GM18867 (cell line): ENCODE measurements around the gene FUZ.

Experiments
- ATAC-seq: cut with Tn5 transposase; IDR thresholded peaks from one replicate; pipeline ENCODE4 v1.9.1; 2021; ENCODE audit warnings: mild to moderate bottlenecking, moderate library complexity; ENCODE audit not compliant: unreplicated experiment

FUZ gene

GRCh38 chr19:49786376-49786820, 26.7 kb downstream of the FUZ start:
- ATAC-seq: no peak

GRCh38 chr19:49782515-49782914, 30.6 kb downstream of the FUZ start:
- no peak for ATAC-seq

DNA sequence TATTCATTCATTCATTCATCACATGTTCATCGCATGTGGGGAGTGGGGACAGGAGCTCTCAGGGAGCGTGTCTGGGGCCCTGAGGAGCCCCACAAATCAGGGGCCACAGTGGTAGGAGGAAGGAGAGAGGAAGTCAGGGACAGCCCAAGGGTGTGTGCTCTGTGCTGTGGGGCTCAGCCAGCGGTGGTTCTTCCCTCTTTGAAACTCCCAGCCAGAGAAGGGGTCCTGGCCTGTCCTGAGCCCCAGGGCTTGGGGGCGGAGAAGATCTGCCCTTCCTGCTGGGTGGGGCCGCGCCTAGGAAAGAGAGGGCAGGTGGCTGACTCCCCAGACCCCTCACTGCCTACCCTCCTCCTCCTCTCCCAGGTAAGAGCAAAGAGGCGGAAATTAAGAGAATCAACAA, 31.7 kb downstream of the FUZ start:
- ATAC-seq: no peak

- no peak for ATAC-seq
These were observed 32.2 kb downstream of the FUZ start for GRCh38 chr19:49780861-49781260.

DNA sequence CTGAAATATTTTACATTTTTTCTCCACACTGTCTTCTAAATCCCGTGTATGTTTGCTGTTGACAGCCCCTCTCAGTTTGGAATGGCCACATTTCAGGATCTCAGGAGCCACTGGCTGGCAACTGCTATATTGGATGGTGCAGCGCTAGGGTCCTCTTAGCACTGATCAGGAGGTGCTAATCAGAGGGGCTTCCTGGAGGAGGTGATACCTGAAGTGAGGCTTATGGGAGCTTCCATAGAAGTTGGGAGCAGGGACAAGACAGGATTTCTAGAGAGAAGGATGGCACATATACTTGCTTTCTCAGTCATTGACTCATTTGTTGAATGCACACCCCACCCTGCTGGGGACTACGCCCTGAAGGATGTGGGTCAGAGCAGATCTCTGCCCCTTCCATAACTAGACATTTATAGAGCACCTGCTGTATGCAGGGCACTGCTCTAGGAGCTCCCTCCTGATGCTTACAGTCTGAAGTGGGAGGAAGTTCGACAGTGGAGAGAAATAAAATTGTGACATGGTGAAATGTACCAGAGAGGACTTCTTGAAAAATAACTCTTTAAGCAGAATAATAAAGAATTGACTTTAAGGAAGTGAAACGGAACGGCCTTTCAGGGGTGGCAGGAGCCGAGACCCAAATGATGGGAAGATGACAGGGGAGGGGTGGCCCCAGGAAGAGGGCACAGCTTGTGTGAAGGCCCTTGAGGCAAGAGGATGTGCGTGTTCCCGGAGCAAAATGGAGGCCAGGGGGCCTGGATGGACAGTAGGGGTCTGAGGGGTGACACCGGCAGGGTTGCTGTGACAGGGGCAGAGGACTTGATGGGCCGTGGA, 33.1 kb downstream of the FUZ start:
- no peak for ATAC-seq

DNA sequence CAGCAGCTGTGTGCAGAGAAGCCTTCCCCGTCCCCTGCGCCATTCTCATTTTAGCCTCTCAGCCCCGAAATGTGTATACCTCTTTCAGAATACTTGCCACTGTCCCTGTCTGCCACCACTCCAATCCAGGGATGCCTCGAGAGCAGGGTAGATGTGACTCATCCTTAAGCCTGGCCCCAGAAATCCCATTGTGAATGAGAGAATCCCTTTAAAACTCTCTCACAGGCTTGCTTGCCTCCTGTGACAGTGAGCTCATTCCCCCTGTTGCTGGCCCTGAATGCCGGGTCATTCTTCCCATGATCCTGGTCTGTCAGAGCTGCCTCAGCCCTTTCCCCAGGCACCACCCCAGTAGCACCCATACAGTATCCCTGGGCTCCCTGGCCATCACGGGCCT, 36.7 kb downstream of the FUZ start:
- ATAC-seq: no peak

DNA sequence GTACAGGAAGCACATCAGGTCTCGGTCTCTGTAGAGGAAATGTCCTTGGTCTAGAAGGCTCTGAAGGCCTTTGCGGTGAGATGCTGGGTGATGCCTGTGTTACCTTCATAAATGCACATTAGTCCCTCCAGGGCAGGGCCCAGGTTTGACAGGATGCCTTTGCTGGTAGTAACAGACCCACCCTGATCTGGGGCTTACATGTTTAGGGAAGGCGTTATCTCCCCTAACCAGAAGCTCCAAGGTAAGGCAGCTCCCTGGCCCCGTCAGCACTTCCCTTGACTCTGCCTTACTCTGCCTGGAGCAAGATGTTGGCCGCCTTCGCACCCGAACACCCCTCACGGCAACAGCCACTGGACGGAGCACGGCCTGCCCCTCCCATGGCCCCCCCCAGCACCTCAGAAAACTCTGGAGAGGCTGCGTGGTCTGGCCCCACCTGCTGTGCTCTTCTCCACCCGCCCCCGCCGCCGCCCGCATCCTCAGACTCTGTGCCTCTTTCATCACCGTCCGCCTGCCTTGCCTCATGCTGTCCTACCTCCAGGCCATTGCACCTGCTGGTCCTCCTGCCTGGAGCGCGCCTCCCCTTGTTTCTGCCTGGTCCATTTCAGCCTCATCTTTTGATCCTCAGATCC, 37.2 kb downstream of the FUZ start:
- no peak for ATAC-seq

- ATAC-seq: no peak
These were observed 38.1 kb downstream of the FUZ start for GRCh38 chr19:49774969-49775368.

- no peak for ATAC-seq
These were observed 39.3 kb downstream of the FUZ start for GRCh38 chr19:49773663-49774350.

- no peak for ATAC-seq
These were observed 40.2 kb downstream of the FUZ start for GRCh38 chr19:49772850-49773432.

DNA sequence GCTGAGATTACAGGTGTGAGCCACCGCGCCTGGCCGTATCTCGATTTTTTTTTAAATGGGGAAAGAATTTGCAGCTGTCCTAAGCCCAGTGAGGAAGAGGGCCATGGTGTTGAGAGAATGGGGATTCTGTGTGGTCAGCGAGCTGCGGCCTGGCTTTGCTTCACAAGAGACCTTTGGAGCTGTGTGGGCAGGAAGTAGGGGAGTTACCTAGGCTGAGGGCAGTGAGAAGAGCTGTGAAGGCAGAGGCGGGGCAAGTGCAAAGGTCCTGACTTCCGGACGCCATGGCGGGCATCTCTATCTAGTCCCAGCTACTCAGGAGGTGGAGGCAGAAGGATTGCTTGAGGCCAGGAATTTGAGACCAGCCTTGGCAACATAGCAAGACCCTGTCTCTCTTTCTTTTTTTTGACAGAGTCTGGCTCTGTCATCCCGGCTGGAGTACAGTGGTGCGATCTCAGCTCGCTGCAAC, 41.4 kb downstream of the FUZ start:
- no peak for ATAC-seq

DNA sequence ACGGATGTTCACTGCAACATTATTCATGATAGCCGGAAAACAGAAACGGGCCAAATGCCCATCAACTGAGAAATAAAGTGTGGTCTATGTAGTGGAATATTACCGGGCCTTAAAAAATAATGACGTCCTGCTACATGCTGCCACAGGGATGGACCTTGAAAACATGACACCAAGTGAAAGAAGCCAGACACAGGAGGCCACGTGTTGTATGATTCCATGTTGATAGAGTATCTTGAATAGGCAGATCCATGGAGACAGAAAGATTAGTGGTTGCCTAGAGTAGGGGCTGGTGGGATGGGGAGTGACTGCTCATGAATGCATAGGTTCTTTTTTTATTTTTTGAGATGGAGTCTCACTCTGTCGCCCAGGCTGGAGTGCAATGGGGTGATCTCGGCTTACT, 42.6 kb downstream of the FUZ start:
- no peak for ATAC-seq

- ATAC-seq: no peak
These were observed 45.0 kb downstream of the FUZ start for GRCh38 chr19:49767967-49768581.

DNA sequence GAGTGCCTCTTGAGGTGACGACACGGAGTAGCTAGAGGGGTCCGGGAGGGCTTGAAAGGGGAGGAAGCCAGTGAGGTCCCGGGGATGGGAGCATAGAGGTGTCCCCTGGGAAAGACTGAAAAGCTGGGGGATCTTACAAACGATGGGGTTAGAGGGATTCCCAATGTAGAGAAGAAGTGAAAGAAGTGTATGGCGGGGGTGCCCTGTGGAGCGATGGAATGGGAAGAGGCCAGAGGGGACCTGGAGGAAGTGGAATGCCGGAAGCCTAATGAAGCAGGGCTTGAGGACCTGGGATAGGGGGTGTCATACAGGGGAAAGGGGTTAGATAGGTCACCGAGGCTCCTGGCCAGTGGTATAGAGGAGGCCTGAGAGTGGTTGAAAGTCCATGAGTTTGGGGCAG, 45.7 kb downstream of the FUZ start:
- ATAC-seq: no peak

- no peak for ATAC-seq
These were observed 46.2 kb downstream of the FUZ start, which contains the start of gene AP2A1 for GRCh38 chr19:49766930-49767299. TSS of gene AP2A1 (plus strand) at chr19:49767001. CDS start at chr19:49767134, 133 bp downstream.

DNA sequence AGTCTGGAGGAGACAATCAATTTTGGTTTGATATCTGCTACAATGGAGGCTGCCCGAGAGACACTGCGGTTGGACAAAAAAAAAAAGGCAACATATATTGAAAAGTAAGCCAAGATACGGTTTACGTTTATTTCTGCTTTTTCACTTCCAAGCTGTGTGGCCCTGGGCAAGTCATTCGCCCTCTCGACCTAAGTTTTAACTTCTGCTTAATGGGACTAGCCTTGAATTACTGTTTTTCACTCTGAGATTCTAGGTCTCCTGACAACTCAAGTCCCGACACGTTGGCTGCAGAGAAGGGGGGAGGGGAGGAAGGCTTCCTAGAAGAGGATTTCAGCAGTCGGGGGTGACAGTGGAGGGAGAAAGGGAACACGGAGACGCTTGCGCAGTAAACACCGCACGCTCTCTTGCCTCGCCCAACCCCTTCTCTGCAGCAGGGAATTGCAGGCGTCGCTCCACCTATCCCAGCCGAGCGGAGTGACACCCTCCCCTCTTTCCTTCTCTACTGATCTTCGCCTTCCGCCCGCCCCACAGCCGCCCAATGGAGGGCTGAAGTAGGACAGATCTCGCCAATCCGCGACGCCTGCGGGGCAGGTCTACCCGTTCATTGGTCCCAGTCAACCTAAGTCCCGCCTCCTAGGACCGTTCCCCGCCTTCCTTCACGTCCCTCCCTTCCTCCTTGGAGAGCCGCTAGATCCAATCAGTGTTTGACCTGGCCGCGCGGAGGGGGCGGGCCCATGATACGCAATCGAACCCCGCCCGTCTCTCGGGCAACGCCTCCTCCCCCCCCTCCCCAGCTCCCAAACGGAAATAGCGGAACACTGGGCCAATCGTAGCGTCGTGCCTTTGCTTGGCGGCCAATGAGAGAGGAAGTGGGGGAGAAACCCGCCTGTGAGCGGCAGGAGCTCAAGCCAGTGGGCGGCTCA, 46.8 kb downstream of the FUZ start:
- peak; percentile 89 for ATAC-seq

GRCh38 chr19:49764341-49764740, 48.8 kb downstream of the FUZ start:
- no peak for ATAC-seq

DNA sequence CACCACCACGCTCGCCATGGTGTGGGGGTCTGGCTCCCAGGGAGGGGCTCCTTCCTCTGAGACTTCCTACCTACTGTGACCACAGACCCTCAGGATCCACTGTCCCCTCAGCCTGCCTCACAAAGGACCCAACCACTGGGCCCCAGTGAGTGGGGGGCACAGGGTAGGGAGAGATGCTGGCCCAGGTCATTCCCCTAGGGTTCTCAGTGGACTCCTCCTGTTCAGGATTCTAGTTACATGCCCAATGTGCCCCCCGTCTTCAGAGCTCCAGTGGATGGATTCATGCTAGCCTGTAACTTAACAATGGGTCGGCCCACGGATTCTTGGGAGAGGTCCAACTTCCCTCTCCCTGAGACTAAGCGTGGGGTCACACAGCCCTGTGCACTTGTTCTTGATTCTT, 49.9 kb downstream of the FUZ start, which contains the start of gene TSKS:
TSS of gene TSKS (minus strand) at position 77 of the 400 bp plus-strand sequence. CDS start at position 18, 59 bp downstream.
- no peak for ATAC-seq

- no peak for ATAC-seq
These were observed 51.3 kb downstream of the FUZ start for GRCh38 chr19:49761625-49762311.
